NCI-H1436 (cell line): ENCODE measurements around the gene CCR1.
"Not testable (repeated sequence)": the region's sequence is repeated elsewhere in the genome, so short reads cannot be mapped to it uniquely, and the experiment has no call there.

ENCODE experiments used
- DNase-seq: peaks from one replicate; lab custom pipeline; 2025; lab: John Stamatoyannopoulos, UW

The CCR1 gene

DNA sequence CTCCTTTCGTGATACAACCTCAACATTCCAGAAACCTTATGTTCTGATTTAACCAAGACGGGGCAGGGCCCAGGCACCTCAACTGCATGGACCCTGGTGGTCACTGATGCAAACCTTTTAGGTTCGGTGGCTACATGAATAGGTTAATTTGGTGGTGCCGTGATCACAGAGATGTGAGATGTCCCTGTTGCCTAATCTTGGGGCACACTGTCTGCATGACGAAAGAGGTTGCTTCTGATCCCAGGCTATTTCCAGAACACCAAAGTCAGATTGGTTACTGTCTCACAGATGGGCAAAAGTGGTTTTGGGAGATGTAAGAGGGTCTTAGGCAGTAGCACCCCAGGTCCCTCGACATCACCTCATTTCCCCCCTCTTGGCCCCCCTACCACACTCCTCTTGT lies 4.0 kb upstream of the CCR1 start:
- DNase-seq, result no peak

- DNase-seq, result no peak
Observed at GRCh38 chr3:46209746-46210470, 1.8 kb upstream of the CCR1 start.

- DNase-seq, result no peak
Observed at GRCh38 chr3:46209053-46209452, 940 bp upstream of the CCR1 start.

- DNase-seq, result not testable (repeated sequence)
Observed at GRCh38 chr3:46207514-46207913, 599 bp downstream of the CCR1 start.

GRCh38 chr3:46206282-46207015 lies 1.7 kb downstream of the CCR1 start:
- no peak for DNase-seq

GRCh38 chr3:46205286-46205960 lies 2.7 kb downstream of the CCR1 start:
- no peak for DNase-seq

DNA sequence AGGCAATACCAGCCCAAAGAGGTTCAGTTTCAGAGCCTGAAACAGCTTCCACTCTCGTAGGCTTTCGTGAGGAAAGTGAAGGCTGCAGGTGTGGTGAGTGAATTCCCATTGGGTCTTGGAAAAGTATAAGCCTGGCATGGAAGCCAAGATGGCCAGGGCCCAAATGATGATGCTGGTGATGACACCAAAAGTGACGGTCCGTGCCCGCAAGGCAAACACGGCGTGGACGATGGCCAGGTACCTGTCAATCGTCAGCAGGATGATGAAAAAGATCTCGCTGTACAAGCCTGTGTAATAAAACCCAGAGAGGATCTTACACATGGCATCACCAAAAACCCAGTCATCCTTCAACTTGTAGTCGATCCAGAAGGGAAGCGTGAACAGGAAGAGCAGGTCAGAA lies 4.4 kb downstream of the CCR1 start:
- DNase-seq, result no peak

- no peak for DNase-seq
Observed at GRCh38 chr3:46202535-46202934, 5.6 kb downstream of the CCR1 start.

DNA sequence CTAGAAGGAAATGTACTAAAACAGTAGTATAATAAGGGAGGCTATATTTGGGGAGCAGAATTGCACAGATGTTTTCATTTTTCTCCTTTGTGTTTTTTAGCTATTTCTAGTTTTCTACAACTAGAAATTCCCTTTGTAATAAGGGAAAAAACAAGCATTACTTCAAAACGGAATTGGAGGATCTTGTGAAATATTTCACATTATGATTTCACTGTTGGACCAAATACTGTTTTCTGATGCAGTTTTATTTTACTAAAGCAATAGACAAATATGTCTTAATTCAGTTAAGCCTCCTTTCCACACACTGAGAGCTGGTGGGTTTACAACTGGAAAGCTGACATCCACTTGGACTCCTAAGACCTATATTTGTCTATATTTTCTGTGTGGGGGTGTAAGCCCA lies 7.3 kb downstream of the CCR1 start:
- no peak for DNase-seq

DNA sequence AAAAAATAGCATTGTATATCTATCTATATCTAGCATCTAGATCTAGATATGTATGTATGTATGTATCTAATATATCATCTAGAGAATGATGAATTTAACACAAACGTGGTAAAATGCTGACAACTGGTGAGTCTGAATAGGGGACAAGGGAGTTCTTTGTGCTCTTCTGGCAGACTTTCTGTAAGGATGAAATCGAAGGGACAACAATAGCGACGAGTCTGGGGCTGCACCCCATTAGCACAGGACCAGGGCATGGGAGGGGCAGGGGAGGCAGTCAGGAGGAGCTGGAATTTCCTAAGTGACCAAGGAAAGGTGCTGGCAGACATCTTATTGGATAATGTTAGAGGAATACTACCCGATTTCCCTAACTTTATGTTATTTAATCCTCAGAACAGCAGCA lies 7.9 kb downstream of the CCR1 start:
- DNase-seq, result no peak

DNA sequence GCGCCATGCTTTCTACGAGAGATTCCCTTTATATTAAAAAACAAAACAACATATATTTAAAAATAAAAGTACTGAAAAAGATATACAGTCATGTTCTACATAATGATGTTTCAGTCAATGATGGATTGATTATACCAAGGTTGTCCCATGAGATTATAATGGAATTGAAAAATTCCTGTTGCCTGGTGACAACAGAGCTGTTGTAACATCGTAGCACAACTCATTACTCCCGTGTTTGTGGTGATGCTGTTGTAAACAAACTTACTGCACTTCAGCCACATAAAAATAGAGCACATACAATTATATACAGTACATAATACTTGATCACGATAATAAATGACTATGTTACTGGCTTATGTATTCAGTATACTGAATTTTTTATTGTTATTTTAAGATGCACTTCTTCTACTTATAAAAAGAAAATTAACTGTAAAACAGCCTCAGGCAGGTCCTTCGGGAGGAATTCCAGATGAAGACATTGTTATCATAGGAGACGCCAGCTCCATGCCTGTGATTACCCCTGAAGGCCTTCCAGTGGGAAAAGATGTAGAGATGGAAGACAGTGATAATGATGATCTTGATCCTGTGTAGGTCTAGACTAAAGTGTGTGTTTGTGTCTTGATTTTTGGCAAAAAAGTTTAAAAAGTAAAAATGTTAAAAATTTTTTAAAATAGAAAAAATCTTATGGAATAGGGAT lies 11.7 kb downstream of the CCR1 start:
- DNase-seq, result no peak

GRCh38 chr3:46194868-46195553 lies 13.1 kb downstream of the CCR1 start:
- no peak for DNase-seq

GRCh38 chr3:46193436-46193835 lies 14.7 kb downstream of the CCR1 start:
- no peak for DNase-seq

DNA sequence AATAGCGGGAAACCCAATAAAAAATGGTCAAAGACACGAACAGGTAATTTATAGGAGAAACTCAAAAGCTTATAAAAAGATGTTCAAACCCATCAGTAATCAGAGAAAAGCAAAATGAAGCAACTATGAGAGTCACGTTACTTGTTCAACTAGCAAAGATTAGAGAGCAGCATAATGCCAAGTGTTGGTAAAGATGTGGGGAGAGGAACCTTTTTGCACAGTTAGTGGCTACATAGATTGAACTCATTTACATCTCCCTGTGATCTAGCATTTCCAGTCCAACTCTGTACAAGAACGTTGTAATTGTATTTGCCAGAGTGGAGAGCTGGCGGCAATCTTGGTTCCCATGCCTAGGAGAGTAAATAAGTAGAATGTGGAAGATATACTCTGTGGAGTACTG lies 15.2 kb downstream of the CCR1 start:
- DNase-seq, result no peak

GRCh38 chr3:46191730-46192129 lies 16.4 kb downstream of the CCR1 start:
- DNase-seq, result no peak

GRCh38 chr3:46188708-46189107 lies 19.4 kb downstream of the CCR1 start:
- DNase-seq, result no peak

DNA sequence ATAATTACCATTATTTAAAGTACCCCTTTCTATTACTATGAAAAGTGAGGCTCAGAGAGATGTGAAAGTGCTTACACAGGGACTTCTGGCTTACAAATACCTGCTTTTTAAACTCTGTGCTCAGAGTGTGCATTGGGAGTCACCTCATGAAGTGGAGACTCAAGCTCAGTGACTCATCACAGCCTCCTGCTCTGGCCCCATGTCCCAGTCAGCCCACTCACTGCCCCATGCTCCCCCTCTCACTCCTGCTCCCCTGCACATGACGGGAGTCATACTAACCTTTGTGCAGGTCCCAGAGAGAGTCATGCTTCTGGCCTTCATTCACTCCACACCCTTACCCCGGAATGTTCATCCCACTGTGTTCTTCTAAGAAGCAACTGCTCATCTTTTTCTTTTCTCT lies 20.2 kb downstream of the CCR1 start:
- no peak for DNase-seq

GRCh38 chr3:46187341-46187700 lies 20.8 kb downstream of the CCR1 start:
- no peak for DNase-seq

DNA sequence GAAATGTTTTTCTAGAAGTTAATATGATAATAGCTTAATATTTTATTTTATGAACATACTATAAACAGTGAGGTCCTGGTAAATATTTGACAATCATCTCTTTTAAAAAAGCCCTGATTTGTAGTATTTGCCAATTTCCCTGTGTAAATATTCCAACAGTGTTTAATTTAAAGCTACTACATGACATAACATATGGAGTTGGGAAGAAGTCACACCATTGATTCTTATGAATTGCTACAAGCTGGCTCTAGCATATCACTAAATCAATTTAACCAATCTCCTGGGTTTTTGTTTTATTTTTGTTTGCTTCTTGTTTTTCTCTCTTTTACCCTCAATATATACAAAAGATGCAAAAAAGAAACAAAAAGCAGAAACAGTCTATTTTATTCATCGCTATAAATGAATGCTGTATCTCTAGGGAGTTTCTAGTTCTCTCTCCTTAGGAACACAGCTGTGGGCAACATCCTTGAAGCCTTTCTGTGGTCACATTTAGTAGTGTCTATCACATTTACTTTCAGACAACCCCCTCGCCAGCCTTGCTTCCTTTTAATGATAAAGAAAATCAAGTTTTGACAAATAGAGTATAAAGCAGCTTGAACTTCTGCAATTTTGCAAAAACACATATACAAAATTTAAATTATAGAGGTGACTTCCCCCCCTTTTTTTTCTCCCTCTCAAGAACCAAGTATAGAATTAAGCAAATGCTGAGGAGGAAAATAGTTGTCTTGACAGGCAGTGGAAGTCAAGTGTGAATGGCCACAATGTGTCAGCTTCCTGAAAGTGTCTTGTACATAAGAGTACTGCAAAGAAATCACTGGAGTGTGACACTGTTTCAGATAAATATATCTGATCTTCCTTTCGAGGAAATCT lies 21.4 kb downstream of the CCR1 start:
- DNase-seq, result no peak

GRCh38 chr3:46184469-46184868 lies 23.6 kb downstream of the CCR1 start:
- no peak for DNase-seq

DNA sequence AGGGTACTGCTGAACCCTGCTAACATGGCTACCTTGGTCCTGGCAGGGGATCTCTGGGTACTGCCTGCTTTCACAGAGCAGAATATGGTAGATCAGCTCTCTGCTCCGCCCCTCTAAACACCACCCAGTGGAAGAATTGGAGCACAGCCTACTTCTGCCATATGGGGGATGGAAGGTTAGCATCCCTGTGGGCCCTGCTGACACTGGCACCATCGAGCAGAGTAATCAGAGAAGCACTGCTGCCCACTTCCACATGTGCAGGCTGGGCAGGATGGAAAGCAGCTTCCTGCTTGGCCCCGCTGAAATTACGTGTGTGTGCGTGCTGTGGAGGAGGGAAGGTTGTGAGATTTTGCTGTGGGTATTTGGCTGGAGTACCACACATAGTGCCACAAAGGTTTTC lies 24.8 kb downstream of the CCR1 start:
- DNase-seq, result no peak
